Measurements from ENCODE around the gene DLX6.

DLX6 gene

DNA sequence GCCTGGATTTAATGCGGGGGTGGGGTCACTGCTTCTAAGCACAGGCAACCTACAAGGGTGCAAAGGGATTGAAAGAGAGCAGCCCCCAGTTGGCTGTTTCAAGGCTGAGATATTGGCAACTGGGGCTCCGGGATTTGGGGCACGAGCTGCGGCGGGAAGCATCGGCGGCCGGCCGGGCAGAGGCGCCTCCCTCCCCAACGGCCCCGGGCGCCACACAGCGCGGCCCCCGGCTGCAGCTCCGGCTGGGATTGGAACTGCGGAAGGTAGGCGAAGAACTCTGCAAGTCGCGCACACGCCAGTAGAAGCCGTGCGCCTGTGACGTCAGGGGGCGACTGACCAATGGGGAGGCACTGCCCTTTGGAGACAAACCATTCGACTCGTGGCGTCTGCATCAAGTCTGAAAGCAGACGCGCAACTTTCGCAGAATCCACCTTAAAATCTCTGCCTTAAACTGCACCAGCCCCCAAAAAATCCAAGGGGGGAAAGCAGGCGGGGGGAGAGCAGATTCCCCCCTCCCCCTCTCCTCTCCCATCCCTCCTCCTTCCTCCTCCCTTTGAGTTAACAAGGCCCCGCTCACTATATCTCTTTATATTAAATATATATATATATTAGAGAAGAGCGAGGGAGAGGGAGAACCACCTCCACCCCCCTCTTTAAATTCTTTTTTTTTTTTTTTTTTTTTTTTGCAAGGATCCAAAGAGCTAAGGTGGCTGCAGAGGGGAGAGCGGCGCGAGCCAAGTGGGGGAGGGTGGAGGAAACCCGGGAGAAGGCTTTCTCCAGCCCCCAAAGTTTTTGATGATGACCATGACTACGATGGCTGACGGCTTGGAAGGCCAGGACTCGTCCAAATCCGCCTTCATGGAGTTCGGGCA lies at the start of gene DLX6:
DLX6 (plus strand) TSS at position 371 of the 872 bp plus-strand sequence; CDS start at position 796, 425 bp downstream.
- no peak for DNase-seq (ENCODE audit: low spot score)

DNA sequence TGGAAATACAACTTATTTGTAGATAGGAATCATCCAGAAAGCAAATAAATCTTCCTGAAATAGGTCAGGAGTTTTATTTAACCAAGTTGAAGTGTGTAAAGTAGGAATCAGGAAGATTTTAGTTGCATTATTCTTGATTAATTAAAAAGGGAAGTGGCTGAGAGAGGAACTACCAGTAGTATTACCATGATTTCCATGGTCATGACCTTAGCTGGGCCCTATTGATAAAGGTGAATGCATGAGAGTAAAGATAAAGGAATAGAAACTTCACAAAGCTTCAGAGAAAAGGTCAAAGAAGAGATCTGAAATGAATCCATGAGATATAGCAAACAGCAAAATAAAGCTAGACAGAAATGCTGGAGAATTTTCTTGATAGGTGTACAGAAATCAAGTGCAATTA lies 46.2 kb upstream of the DLX6 start:
- no peak for DNase-seq (ENCODE audit: low spot score)

DNA sequence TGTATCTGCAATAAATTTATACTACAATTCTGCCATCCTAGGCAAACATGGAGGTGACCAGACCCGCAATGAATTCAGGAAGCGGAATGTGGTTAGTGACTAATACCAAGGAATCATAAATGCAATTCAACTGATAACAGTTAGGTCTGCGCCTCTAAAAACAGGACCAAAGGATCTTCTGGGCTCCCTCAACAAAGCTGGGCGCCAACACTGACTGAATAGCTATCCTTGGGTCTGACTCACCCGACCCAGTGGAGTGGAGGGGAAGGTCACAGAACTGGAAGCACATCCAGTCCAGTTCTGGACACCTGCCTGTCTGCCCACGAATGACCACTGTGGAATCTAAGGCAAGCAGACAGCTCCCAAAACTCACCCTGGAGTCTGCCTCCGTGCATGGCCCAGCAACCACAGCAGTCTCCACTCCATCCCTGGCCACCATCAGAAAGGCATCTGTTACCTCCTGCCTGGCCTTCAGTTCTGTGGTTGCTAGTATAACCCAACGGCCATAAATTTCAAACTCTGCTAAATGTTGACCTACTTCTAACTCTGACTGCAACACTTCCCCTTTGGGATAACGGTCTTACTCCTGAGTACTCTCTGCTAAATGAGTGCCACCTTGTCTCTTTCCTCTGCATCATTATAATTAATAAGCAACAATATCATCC lies 43.0 kb upstream of the DLX6 start:
- no peak for DNase-seq (ENCODE audit: low spot score)

DNA sequence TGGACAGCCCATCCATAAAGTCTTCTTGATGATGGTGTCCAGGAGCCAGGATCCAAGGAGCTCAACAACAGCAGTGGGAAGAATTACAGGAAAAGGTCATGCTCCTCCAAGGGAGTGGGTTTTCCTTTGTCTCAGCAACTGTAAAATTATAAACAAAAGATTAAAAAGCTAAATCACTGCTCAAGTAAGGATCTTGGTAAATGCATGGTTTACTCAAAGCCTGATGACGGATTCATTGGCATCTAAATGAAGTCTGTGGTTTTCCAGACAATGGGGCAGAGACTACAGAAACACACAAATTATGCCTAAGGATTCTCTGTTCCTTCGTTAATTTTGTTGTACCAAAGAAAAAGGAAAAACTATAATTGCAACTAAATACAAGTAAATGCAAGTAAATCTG lies 36.4 kb upstream of the DLX6 start:
- DNase-seq (ENCODE audit: low spot score), result no peak

DNA sequence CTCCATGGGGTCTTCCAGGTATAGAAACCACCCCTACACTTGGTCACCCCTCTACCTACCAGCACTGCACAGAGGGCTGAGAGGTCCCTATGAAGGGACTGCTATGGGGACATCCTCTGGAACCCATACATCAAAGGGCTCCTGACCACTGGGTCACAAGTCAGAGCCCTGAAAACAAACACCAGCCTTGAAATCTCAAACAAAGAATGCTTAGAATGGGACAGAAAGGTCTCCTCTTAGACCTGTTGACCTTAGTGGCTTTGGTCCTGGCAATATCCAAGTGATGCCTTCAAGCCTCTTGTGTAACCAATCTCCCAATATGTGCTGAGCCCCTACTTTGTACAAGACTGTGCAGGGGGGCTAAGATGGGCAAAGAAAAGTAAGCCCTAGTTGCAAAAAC lies 34.6 kb upstream of the DLX6 start:
- DNase-seq (ENCODE audit: low spot score), result no peak

DNA sequence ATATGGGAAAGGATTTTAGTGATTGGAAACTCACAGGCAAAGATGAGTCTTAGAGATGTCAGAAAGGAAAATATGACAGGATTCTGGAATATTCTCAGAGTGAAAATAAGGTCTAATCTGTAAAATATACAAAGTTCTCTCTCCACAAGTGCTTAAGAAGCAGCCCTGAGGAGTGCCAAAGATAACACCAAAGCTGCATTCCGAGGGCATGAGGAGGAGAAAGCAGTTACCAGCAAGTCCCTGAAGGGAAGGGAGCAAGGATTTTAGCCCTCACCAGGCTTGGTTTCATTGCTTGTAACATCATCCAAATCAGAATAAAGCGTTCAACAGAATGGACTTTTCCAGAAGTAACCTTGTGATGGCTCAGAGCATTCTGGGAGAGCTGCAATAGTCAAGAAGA lies 31.4 kb upstream of the DLX6 start:
- DNase-seq (ENCODE audit: low spot score), result no peak

DNA sequence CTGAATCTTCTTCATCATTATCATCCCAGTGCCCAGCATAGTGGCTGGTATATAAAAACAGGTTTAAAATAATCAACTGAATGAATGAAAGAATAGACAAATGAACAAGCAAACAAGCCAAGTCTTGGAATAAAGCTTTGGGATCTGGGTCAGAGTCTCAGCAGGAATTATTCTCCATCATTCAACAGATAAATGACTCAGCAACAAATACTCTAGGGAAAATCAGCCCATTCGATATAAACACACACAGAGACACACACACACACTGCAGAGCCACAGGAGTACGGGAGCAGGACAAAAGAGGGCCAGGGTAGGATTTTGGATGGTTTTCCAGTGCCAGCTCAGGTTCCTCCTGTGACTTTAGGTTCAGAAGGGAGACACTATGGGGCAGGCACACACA lies 29.2 kb upstream of the DLX6 start:
- DNase-seq (ENCODE audit: low spot score), result no peak

DNA sequence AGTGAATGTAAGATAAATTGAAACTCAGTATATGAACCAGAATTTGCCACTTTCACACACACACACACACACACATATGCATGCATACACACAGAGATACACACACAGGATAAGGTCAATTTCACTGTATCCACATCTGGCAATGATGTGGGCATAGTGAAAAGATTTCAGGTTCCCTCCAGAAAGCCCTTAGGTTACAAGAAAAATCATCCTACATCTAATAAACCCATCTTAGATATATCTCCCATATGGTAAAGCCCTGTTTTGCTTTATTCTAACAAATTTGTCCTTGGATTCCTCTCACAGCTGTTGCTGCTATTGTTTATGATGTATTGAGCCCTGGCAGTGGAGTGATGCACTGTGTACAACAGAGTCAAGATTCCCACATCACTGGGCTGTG lies 27.9 kb upstream of the DLX6 start:
- DNase-seq (ENCODE audit: low spot score), result no peak

DNA sequence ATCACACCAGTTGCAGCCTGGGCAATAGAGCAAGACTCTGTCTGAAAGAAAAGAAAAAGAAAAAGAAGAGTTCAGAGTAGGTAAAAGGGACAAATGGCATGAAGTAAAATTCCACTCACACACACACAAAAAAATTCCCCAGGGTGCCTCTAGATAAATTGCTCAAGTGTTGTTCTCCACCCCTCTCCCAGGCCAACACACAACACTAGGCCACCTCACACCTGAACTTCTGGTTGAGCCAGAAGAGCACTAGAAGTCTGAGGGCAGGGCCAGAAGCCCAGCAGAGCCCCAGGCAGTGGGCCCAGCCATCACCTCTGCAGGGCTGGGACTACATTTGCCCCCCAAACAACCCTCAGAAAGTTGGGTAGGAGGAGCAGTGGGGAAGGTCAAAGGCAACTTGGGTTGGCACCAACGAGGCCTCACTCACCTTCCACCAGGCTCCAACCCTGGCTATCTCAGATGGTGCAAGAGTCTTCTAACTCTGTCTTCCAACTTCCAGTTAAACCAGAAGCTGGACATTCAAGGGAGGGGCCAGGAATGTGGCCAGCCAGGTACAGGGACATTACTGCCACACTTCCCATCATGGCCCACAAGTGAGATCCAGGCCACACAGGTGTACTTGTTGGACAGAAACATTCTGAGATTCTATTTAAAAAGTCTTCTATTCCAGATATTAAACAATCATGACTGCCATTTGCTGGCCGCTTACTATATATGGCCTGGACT lies 25.6 kb upstream of the DLX6 start:
- no peak for DNase-seq (ENCODE audit: low spot score)

DNA sequence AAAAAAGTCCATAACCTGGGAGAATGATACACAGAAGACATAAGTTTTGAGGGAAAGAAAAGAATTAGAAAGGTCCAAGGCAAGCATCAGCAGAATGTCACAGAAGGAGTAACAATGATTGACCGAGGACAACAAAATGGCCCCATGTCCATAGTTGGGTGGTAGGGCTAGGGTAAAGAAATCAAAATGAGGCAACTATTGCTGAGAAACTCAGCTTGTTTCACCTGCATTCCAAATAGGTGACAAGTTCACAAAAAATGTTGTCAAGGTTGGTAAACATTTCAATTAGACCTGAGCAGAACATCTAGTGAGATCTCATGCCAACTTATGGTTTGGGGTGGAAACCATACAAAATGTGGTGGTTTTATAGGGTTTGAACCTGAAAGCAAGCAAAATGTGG lies 22.8 kb upstream of the DLX6 start:
- no peak for DNase-seq (ENCODE audit: low spot score)

DNA sequence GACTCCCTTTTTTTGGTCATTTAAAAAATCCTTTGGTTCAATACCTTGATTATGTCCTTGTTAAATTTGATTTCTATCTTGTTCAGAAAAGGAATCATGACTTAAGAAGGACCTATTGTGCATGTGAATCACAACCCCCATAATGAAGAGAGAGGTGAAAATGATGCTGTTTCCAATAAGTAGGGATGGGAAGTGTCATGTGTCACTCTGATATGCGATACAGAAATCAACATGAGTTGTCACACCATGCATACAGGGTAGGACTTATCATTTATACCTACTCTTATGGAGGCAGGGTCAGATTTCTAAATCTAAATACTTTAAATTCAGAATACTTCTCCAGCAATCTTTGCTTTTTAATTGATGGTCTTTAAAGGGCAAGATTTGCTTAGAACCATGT lies 19.4 kb upstream of the DLX6 start:
- DNase-seq (ENCODE audit: low spot score), result no peak

DNA sequence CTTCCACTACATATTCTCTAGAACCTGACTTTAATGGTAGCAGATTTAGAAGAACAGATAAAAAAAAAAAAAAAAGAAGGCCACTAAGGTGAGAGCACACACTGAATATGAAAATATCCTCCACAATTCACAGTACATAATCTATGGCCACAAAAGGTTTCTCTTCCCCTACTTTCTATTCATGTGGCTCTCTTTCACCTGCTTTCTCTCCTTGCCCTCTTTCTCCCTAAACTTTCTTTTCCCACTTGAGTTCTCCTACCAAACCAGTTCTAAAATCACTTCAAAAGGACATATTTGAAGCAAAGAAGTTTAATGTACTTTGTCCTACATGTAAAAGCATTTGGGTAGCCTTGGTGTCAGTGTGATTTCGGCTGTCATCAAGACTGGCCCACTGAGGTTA lies 18.5 kb upstream of the DLX6 start:
- DNase-seq (ENCODE audit: low spot score), result no peak

DNA sequence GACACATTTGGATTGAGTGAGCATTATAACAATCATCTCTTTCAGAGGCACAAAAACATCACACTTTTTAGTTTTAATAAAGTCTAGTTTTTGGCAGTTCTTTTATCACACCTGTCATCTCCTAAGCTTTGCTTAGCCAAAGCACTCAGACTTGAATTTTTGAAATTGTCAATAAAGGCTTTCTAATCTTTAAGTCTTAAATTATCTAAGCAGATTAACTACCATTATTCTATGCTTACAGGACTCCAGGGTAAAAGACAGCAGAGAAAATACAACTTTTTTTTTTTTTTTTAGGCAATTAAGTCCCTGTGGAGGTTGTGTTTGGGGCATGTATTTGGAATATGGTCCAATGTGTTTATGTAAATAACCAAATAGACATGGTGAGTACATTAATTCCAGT lies 17.6 kb upstream of the DLX6 start:
- DNase-seq (ENCODE audit: low spot score), result no peak

DNA sequence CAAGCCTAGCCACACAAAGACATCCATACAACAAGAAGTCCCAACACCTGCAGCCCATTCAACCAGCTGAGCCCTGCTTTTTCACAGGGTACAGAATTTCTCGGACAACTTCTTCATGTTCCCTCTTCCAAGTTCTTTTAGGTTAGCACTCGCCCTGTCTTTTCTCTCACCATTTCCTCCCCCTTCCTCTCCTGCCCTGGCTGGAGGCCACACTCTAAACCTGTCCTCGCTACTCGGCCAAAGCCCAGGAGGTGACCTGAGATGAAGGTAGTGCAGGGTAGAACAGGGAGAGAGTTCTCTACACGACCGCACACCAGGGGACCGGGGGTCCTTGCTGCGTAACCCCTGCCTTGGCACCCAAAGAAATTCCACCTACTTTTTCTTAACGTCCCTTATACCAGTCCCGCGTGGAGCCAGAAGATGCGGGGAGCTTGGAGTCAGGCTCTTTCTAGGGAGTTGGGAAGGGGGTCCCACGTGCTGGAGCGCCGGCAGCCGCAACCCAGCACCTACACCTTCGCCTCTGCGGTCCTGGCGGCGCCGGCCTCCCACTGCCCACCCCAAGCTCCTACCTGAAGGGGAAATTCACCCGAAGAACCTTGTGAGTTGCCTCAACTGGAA lies 16.0 kb upstream of the DLX6 start:
- no peak for DNase-seq (ENCODE audit: low spot score)

DNA sequence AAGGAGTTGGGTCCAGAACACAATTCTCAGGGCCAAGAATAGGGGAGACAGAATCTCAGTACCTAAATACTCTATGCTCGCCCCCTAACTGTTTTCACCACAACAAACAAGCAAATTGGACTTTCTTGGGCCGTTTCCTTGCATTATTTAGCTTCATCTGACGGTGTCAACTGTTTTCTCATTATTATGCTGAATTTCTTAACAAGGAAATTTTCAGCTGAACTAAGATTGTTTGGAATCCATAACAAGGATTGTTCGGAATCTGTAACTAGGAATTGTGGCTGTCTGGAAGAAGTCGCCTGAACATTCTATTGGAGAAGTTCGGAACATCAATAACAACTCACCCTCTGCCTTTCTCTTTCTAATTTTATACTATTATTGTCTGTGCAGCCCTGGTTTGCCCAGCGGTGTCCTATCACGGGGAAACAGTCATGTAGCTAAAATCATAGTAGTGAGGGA lies 15.5 kb upstream of the DLX6 start:
- no peak for DNase-seq (ENCODE audit: low spot score)

DNA sequence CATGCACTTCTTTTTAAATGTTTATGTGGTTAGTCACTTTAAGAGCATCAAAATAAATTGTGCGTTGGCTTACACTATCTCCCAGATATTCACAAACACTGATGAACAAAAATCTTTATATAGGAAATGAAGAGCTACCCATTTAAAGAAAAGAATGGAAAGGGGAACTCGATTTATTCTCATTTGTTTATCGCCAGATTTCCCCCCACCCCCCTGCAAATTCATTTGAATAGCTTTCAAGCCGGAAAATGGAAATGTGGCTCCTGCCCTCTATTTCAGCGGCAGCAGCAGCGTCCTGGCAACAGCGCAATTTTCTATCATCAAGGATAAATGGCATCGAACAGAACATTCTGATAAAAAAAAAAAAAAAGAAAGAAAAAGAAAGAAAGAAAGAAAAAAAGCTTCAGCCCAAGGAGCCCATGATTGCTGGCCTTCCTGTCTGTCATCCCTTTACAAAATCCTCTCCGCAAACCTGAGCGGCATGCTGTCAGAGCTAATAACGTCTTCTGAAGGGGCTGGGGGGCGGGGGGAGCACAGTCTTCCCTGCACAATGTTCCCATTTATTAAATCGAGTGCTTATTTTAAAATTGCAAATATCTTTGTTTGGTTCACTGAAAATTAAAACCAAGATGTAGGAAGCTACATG lies 13.7 kb upstream of the DLX6 start:
- no peak for DNase-seq (ENCODE audit: low spot score)

DNA sequence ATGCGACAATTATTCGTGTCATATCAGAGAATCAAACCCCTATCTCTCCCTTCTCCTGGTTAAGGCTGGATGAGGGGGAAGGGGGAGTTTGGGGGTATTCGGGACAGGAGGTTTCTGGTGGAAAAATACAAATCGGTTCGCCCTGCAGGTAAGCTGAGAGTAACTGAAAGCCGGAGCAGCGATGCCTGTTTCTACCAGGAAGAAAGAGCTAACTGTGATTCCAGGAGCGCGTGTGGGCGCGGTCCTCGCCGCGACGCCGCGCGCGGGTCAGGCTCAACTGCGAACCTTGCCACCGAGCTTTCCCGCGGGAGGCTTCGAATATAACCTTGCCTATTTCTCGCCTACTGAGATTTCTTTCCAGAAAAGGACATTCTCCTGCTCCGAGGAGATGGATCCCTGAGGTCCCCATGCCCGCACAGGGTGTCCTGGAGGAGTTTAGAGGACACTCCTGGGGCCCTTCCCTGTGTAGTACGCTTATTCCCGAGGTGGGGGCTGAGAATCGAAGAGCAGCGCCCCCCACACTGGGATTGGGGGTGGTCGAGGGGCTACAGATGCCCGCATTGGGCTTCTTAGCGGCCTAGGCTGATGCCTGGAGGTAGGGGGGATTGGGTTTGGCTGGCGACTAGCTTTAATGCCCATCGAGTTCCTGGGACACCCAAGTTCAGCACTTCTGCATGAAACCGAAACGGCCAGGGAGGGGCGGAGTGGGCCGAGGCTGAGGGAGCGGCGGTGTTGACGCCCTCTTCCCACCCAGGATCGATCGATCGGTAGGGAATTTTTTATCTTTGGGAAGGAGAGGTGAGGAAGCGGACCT lies 13.0 kb upstream of the DLX6 start:
- DNase-seq (ENCODE audit: low spot score), result no peak

DNA sequence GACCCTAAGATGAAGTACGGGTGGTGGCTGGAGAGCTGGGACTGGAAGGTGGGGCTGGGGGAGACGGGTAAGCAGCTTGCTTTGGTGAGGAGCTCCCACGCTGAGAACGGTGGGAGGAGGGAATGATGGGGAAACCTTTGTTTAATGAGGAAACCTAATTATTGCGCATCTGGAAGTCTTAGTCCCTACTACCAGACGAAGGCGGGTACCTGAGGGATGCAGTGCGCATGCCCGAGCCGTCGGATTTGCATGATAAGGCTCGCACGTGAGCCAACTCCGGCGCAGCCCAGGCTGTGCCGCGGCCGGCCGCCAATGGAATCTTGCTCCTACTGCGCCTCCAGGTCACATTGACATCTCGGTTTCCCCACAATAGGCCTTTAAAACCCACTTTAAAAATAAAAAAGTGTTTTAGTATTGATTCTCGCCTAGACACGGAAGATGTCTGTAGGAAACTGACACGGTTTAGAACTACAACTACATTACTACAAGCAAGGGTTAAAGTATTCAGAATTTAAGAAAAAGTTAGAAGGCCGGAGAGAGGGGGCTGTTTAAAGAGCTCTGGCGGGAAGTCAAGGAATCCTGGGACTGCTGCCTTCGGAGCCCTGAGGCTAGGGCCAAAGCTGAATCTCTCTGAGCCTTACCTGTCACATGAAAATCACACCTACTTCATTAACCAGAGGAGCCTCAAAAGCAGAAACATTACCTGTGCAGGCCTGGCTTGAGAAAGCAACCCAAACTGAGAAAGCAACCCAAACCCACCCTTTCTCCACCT lies 12.1 kb upstream of the DLX6 start:
- no peak for DNase-seq (ENCODE audit: low spot score)

DNA sequence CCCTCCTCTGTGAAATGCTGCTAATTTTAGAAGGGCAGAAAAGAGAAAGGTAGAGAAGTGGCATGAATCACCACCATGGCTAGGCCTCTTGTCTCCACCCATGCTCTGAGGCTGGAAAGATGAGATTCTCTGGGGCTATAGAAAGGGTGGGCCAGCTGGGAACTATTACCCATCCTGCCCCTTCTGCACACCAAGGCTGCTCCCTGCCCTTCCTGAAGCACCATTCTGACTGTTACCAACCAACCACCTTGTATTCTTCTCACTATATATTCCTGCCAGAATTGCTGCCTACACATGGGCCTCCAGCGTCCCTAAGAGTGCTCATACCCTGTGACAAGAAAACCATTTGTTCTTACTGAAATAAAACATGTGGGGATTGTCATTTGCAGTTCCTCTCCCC lies 11.4 kb upstream of the DLX6 start:
- no peak for DNase-seq (ENCODE audit: low spot score)

DNA sequence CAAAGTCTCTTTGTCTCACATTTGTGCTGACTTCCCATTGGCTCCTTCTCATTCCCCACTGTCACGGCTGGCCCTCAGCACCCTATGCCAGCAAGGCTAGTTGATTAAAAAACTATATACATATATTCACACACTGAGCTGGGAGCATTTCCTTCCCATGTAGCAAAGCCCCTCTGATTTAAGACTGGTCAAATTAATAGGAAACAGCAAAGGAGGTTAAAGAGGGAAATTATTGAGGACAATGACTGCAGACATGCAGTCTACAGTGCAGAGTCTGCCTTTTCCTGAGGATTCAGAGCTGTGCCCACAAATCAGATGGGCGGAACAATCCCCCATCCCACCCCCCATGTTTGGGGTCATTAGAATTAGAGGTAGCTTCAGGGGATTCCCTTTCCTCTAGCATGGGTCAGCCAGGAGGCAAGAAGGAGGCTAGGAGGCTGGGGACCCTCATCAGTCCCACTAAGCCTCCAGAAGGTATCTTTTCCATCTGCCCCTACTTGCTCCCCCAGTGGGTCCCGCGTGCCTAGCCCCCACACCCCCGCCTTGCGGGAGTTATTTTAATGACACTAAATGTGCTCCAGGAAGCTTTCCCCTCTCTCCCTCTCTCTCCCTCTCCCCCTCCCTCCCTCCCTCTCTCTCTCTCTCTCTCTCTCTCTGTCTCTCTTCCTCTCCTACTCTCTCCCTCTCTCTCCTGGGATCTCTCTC lies 9.8 kb upstream of the DLX6 start:
- DNase-seq (ENCODE audit: low spot score), result no peak

All from hematopoietic multipotent progenitor cell treated with erythropoietin and hydrocortisone succinate and interleukin-3 and kit ligand, for 17 days (in vitro differentiated cells).